HCT116 (cell line): ENCODE data around the gene NEDD4L. TPM values are rescaled to one million over a fixed set of nuclear protein-coding genes. Genes with fewer than 3 reads are reported as not detected.

Experiments
- ATAC-seq: fragments of 200-7000 bp; cut with Tn5 transposase; 2 replicates; pipeline ENCODE4 v1.9.1; 2020; ENCODE audit warnings: mild to moderate bottlenecking, moderate library complexity
- BruUV-seq: library from RNA; stranded (reverse); fragments of 400-500 nt; replicated peaks from 2 replicates; lab custom pipeline; 2021; lab: Mats Ljungman, UMichigan
- CTCF ChIA-PET: fragments of 300-600 bp; sonication (Branson Sonifier 250); formaldehyde crosslinking; loops from one replicate; lab custom pipeline; 2021; ENCODE audit warnings: antibody characterized with exemption; lab: Charles Lee
- POLR2A ChIA-PET: fragments of 300-600, 350-600 bp; sonication (Branson Sonifier 250); formaldehyde crosslinking; loops from one replicate; lab custom pipeline; 2021; ENCODE audit warnings: antibody characterized with exemption; lab: Charles Lee
- RAD21 ChIA-PET, 2 experiments: fragments of 300-600 bp; sonication (Branson Sonifier 250); formaldehyde crosslinking; loops; one replicate each; lab custom pipeline; 2023; ENCODE audit warnings: low total read pairs in 2 of 2; ENCODE audit not compliant: uncharacterized antibody in 2 of 2, unreplicated experiment in 2 of 2, low non-redundant PET in 1 of 2; lab: Charles Lee
- DNase-seq: peaks from one replicate; pipeline ENCODE4 v3.0.0-alpha.2; 2010; ENCODE audit warnings: low read depth, low spot score
- H2AFZ ChIP-seq: fragments of 200-600 bp; shearing (Covaris generic), sonication (generic); 2 replicates; pipeline ENCODE4 v1.6.1; 2017; ENCODE audit warnings: low read depth, mixed run types, mixed read lengths, antibody characterized with exemption, low read length; ENCODE audit not compliant: poor library complexity, severe bottlenecking
- H3K27ac ChIP-seq: 2 replicates; pipeline ENCODE4 v1.5.1; 2012; ENCODE audit warnings: low read depth, low read length
- H3K27me3 ChIP-seq: fragments of 200-600 bp; sonication (generic); 2 replicates; pipeline ENCODE4 v1.6.1; 2016; ENCODE audit warnings: mixed run types, low read length, mixed read lengths; ENCODE audit not compliant: insufficient read depth
- H3K36me3 ChIP-seq, 2 experiments: fragments of 200-500 bp in 1 of 2; fragments of 200-600 bp in 1 of 2; sonication (Bioruptor generic) in 1 of 2; sonication (generic) in 1 of 2; 2 replicates each; pipeline versions ENCODE4 v1.5.1 to v1.6.1; 2014 to 2016; ENCODE audit warnings: low read length in 2 of 2, inconsistent platforms in 1 of 2, mixed read lengths in 1 of 2, mixed run types in 1 of 2; ENCODE audit not compliant: insufficient read depth in 2 of 2, control insufficient read depth in 1 of 2
- H3K4me1 ChIP-seq, 2 experiments: fragments of 200-600 bp in 1 of 2; sonication (generic) in 1 of 2; 2 replicates each; pipeline versions ENCODE4 v1.5.1 to v1.6.1; 2012 to 2017; ENCODE audit warnings: low read length in 2 of 2, inconsistent platforms in 1 of 2, mild to moderate bottlenecking in 1 of 2, mixed read lengths in 1 of 2, mixed run types in 1 of 2, moderate library complexity in 1 of 2; ENCODE audit not compliant: insufficient read depth in 2 of 2, control insufficient read depth in 1 of 2
- H3K4me2 ChIP-seq: fragments of 200-600 bp; sonication (generic); 2 replicates; pipeline ENCODE4 v1.6.1; 2017; ENCODE audit warnings: mixed run types, low read length, mixed read lengths
- H3K4me3 ChIP-seq, 2 experiments: fragments of 200-600 bp in 1 of 2; sonication (generic) in 1 of 2; replicated peaks in 1 of 2; 2 replicates each; pipeline ENCODE4 v1.5.1; 2011 to 2016; ENCODE audit warnings: low read length in 2 of 2, control low read depth in 1 of 2, low read depth in 1 of 2, mild to moderate bottlenecking in 1 of 2, mixed read lengths in 1 of 2, mixed run types in 1 of 2
- H3K79me2 ChIP-seq: fragments of 200-600 bp; sonication (generic); 2 replicates; pipeline ENCODE4 v1.6.1; 2017; ENCODE audit warnings: mild to moderate bottlenecking, mixed run types, low read length, moderate library complexity, mixed read lengths; ENCODE audit not compliant: insufficient read depth
- H3K9ac ChIP-seq: fragments of 200-600 bp; sonication (generic); 2 replicates; pipeline ENCODE4 v1.6.1; 2016; ENCODE audit warnings: low read length, mixed read lengths
- H3K9me2 ChIP-seq: fragments of 200-600 bp; sonication (generic), shearing (Covaris generic); 2 replicates; pipeline ENCODE4 v1.6.1; 2017; ENCODE audit warnings: mixed run types, mild to moderate bottlenecking, moderate library complexity; ENCODE audit not compliant: insufficient read depth
- H3K9me3 ChIP-seq, 2 experiments: fragments of 200-500 bp in 1 of 2; fragments of 200-600 bp in 1 of 2; sonication (Bioruptor generic) in 1 of 2; sonication (generic) in 1 of 2; 2 replicates each; pipeline ENCODE4 v1.6.1; 2014 to 2017; ENCODE audit warnings: low read length in 2 of 2, mixed read lengths in 2 of 2, inconsistent platforms in 1 of 2, low read depth in 1 of 2, mild to moderate bottlenecking in 1 of 2, mixed run types in 1 of 2, moderate library complexity in 1 of 2; ENCODE audit not compliant: control insufficient read depth in 1 of 2, insufficient read depth in 1 of 2
- H4K20me1 ChIP-seq: fragments of 200-600 bp; sonication (generic), shearing (Covaris generic); 2 replicates; pipeline ENCODE4 v1.6.1; 2017; ENCODE audit warnings: mixed run types, mild to moderate bottlenecking, moderate library complexity; ENCODE audit not compliant: insufficient read depth
- CEBPB ChIP-seq: IDR thresholded peaks from 2 replicates; pipeline ENCODE4 v1.6.1; 2012; ENCODE audit warnings: low read depth
- EGR1 ChIP-seq: IDR thresholded peaks from 2 replicates; pipeline ENCODE4 v1.6.1; 2012; ENCODE audit warnings: low read depth
- ELF1 ChIP-seq: IDR thresholded peaks from 2 replicates; pipeline ENCODE4 v1.6.1; 2012; ENCODE audit warnings: low read depth, borderline replicate concordance
- EZH2 ChIP-seq: fragments of 200-600 bp; sonication (generic); IDR thresholded peaks from 2 replicates; pipeline ENCODE4 v1.6.1; 2017; ENCODE audit warnings: antibody characterized with exemption, mixed run types
- EZH2phosphoT487 ChIP-seq: fragments of 200-600 bp; IDR thresholded peaks from 2 replicates; pipeline ENCODE4 v1.6.1; 2018; ENCODE audit warnings: antibody characterized with exemption, borderline replicate concordance
- FOSL1 ChIP-seq: IDR thresholded peaks from 2 replicates; pipeline ENCODE4 v1.6.1; 2012; ENCODE audit warnings: low read depth
- JUND ChIP-seq: IDR thresholded peaks from 2 replicates; pipeline ENCODE4 v1.6.1; 2012
- MAX ChIP-seq: IDR thresholded peaks from 2 replicates; pipeline ENCODE4 v1.6.1; 2012
- SIN3A ChIP-seq: IDR thresholded peaks from 2 replicates; pipeline ENCODE4 v1.6.1; 2012; ENCODE audit warnings: low read depth
- SP1 ChIP-seq: IDR thresholded peaks from 2 replicates; pipeline ENCODE4 v1.6.1; 2012; ENCODE audit warnings: low read depth
- YY1 ChIP-seq: IDR thresholded peaks from 2 replicates; pipeline ENCODE4 v1.6.1; 2011; ENCODE audit warnings: low read length, low read depth, moderate library complexity, mild to moderate bottlenecking; ENCODE audit not compliant: insufficient replicate concordance; ENCODE audit errors: extremely low read depth
- ZBTB33 ChIP-seq: IDR thresholded peaks from 2 replicates; pipeline ENCODE4 v1.6.1; 2011; ENCODE audit warnings: mild to moderate bottlenecking, low read length, moderate library complexity; ENCODE audit not compliant: insufficient replicate concordance; ENCODE audit errors: extremely low read depth
- ZFX ChIP-seq: fragments of 450-650 bp; IDR thresholded peaks from 2 replicates; pipeline ENCODE4 v1.6.1; 2017
- ZNF274 ChIP-seq: fragments of 200-500 bp; sonication (Bioruptor generic); IDR thresholded peaks from 2 replicates; pipeline ENCODE4 v1.6.1; 2014; ENCODE audit warnings: mild to moderate bottlenecking, low read depth, low read length, inconsistent platforms
- intact Hi-C: fragments of 100-400 bp; cut with micrococcal nuclease; formaldehyde crosslinking; loops from 2 replicates; pipeline ENCODE4 v1.10.0; 2022
- total RNA-seq: library from RNA; stranded (reverse); gene quantifications from one replicate; pipeline ENCODE4 v1.2.1, GENCODE V29; 2021; ENCODE audit not compliant: unreplicated experiment
- TF ChIP-seq, protein P1 (sequence below), 3 experiments: fragments of 200-600 bp in 1 of 3; sonication (generic) in 1 of 3; IDR thresholded peaks in 2 of 3; conservative IDR thresholded peaks in 1 of 3; 2 replicates each; pipeline ENCODE4 v1.5.1; 2012 to 2017; ENCODE audit warnings: low read depth in 2 of 3, low read length in 2 of 3, antibody characterized with exemption in 1 of 3, borderline replicate concordance in 1 of 3, control low read depth in 1 of 3, mild to moderate bottlenecking in 1 of 3, mixed read lengths in 1 of 3, mixed run types in 1 of 3, moderate library complexity in 1 of 3; ENCODE audit not compliant: insufficient read depth in 1 of 3
- TF ChIP-seq, protein P2 (sequence below): IDR thresholded peaks from 2 replicates; pipeline ENCODE4 v1.6.1; 2012

Gene NEDD4L
- total RNA-seq, 1 experiment from 2014 or later, result 41.5 TPM

GRCh38 chr18:58148954-58149471 is 105.0 kb downstream of the NEDD4L start:
- TF ChIP-seq ZBTB33 (no peak), YY1 (no peak)
- no peak for ATAC-seq
- POLR2A ChIA-PET, result no interaction called here

GRCh38 chr18:58150772-58151171 is 106.7 kb downstream of the NEDD4L start:
- Histone ChIP-seq H3K36me3 (no peaks in the 10 kb centered on the region), H3K9ac (no peak overlapping the region), H3K79me2 (no peaks in the 10 kb centered on the region), H3K9me3 (no peaks in the 10 kb centered on the region), H3K27me3 (no peaks in the 10 kb centered on the region), H2AFZ (no peak overlapping the region), H4K20me1 (no peaks in the 10 kb centered on the region), H3K9me2 (no peaks in the 10 kb centered on the region), H3K27ac (no peak overlapping the region), H3K4me2 (no peak overlapping the region), H3K4me3 (no peak overlapping the region), H3K4me1 (no peaks in the 10 kb centered on the region)
- ChIA-PET RAD21 (no interaction called here), CTCF (no interaction called here), POLR2A (no interaction called here)
- no TSS peak for BruUV-seq
- intact Hi-C loops, result no loop called here
- DNase-seq (no peak), ATAC-seq (no peak)
- TF ChIP-seq YY1 (no peak), CEBPB (no peak), SP1 (no peak), EGR1 (no peak), ZNF274 (no peak), JUND (no peak), MAX (no peak), ZFX (no peak), EZH2phosphoT487 (no peak), SIN3A (no peak), ELF1 (no peak), EZH2 (no peak), FOSL1 (no peak)
- TF ChIP-seq, protein P1, sequence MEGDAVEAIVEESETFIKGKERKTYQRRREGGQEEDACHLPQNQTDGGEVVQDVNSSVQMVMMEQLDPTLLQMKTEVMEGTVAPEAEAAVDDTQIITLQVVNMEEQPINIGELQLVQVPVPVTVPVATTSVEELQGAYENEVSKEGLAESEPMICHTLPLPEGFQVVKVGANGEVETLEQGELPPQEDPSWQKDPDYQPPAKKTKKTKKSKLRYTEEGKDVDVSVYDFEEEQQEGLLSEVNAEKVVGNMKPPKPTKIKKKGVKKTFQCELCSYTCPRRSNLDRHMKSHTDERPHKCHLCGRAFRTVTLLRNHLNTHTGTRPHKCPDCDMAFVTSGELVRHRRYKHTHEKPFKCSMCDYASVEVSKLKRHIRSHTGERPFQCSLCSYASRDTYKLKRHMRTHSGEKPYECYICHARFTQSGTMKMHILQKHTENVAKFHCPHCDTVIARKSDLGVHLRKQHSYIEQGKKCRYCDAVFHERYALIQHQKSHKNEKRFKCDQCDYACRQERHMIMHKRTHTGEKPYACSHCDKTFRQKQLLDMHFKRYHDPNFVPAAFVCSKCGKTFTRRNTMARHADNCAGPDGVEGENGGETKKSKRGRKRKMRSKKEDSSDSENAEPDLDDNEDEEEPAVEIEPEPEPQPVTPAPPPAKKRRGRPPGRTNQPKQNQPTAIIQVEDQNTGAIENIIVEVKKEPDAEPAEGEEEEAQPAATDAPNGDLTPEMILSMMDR (IDR thresholded peaks at IDR 0.05 in 2 of 3, conservative IDR thresholded peaks at IDR 0.05 in 1 of 3; ENCODE audit: borderline replicate concordance in 1 of 3, insufficient read depth in 1 of 3, low read depth in 2 of 3, low read length in 2 of 3), result no peak
- TF ChIP-seq, protein P2, sequence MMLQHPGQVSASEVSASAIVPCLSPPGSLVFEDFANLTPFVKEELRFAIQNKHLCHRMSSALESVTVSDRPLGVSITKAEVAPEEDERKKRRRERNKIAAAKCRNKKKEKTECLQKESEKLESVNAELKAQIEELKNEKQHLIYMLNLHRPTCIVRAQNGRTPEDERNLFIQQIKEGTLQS, result no peak

More at GRCh38 chr18:58148954-58149471, 105.0 kb downstream of the NEDD4L start:
- intact Hi-C loops, result no loop called here
- Histone ChIP-seq H3K4me1 (no peaks in the 10 kb centered on the region), H3K9me2 (no peaks in the 10 kb centered on the region), H3K9me3 (no peaks in the 10 kb centered on the region), H3K4me3 (no peak overlapping the region), H3K36me3 (no peaks in the 10 kb centered on the region), H4K20me1 (no peaks in the 10 kb centered on the region), H2AFZ (no peak overlapping the region), H3K27ac (no peak overlapping the region), H3K27me3 (no peaks in the 10 kb centered on the region), H3K9ac (no peak overlapping the region), H3K79me2 (no peaks in the 10 kb centered on the region), H3K4me2 (no peak overlapping the region)
- DNase-seq, result no peak
- ChIA-PET RAD21 (no interaction called here), CTCF (interaction anchor here (0.9 kb wide), 1 partner anchor 12 kb away, joined by 3 read pairs; no protein-coding TSS in a partner anchor)
- BruUV-seq, result no TSS peak
